Activated CD4-positive, alpha-beta T cell treated with anti-CD3 and anti-CD28 coated beads for 1 hour (primary cell): ENCODE measurements around the gene ZNF385D.

Experiments used
- DNase-seq: peaks from one replicate; pipeline ENCODE4 v3.0.0-alpha.2; 2020

The ZNF385D gene, protein sequence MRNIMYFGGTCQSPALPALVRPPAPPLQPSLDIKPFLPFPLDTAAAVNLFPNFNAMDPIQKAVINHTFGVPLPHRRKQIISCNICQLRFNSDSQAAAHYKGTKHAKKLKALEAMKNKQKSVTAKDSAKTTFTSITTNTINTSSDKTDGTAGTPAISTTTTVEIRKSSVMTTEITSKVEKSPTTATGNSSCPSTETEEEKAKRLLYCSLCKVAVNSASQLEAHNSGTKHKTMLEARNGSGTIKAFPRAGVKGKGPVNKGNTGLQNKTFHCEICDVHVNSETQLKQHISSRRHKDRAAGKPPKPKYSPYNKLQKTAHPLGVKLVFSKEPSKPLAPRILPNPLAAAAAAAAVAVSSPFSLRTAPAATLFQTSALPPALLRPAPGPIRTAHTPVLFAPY

DNA sequence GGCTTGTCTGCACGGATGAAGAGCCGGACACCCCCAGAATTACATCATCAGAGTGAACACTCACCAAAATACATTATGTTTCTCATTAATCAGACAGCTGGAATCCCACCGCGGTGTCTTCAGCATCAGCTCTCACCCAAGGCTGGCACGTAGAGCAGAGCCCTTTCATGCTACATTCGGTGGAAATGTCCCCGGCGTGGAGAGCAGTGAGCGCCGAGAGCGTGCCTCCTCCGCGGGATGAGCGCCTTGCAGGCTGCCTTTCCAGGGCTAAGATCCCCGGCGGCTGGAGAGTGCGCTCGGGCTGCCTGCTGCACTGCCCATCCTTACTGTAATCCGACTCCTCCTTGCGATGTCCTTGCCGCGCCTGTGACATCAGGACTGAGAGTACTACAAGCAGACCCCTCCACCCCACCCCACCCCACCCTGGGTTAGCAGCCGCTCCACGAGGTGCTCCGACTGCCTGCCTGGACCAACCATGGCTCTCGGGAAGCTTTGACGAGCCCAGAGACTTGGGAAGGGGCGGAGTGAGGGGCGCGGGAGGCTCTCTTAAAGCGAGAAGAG, at the start of gene ZNF385D:
ZNF385D (minus strand) TSS at position 380 of the 561 bp plus-strand sequence; CDS start at position 86, 294 bp downstream.
- DNase-seq, result no peak

DNA sequence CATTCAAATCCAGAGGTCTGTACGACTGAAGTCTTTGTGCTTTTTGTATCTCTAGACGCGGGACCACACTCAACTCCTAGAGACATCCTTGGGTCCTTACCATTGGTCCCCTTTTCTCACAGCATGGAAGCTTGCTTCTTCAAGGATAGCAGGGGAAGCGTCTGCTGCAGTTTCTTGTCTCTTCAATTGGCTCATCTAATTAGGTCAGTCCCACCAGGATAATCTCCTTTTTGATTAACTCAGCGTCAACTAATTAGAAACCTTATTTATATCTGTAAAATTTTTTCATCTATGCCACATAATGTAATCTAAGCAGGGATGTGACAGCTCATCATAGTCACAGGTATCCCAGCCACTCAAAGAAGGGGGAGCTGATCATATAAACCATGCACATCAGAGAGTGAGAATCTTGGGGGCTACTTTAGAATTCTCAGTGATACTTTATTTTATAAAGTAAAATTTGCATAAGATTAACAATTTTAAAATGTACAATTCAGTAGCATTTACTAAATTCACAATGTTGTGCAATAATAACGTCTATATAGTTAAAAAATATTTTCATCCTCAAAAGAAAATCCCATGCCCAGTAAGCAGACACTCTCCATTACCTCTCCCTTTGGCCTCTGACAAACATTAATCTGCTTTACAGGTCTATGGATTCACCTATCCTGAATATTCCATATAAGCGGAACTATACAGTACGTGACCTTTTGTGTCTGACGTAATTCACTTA, 47.5 kb upstream of the ZNF385D start:
- DNase-seq, result no peak

DNA sequence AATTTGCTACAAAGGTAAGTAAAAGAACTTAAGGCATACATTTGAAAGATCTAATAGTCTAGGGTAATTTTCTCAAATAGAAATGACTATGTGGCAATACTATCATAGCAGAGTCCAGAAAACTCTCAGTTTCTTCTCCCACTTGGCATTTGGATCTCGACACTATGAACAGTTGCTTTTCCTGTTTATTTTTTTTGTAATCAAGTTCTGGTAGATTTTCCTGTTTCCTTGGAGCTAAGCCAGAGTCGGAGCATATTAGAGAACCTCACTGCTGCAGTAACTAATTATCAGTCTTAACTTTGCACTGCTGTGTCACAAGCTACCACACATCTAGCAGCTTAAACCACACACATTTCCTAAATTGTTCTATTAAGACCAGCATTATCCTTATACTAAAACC, 44.9 kb upstream of the ZNF385D start:
- no peak for DNase-seq

DNA sequence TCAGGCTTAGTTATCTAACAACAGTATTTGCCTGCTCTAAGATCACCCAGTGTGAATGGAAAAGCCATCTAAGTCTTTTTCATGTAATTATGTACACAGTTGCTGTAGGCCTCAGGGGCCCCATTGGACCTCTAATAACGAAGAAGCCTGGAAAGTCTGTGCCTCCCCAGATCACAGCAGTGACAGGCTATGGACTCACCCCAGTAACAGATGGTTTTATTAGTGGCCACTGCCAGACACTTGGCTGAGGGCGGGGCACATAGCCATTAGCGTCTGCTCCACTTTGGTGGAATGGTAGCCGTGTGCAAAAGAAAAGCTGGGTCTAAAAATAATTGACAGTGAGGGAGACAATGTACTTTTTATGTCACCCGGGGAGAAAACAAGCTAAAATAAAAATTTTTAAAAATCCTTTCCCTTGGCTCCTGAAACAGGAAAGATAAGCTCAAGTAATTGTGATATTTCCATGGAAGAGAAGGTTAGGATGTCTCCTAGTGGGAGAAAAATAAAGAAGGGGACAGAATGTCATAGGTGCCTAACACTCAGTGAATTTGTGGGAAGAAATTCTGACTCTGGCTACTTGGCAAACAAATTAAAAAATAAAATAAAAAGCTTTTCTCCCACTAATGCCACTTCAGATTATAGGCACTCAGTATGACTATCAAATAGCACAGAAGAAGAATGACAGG, 44.3 kb upstream of the ZNF385D start:
- no peak for DNase-seq

DNA sequence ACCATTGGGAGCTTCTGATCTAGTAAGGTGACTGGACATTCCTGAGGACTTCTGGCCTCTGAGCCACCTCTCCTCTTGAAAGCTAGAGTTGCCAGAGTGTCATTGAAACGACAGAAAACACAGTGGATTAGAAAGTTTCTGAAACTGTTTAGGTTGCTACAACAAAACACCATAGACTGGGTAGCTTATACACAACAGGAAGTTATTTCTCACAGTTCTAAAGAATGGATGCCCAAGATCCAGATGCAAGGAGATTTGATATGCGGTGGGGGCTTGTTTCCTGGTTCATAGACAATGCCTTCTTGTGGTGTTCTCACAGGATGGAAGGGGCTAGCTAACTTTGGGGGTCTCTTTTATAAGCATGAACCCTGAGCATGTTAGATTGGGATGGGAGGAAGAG, 43.3 kb upstream of the ZNF385D start:
- no peak for DNase-seq

DNA sequence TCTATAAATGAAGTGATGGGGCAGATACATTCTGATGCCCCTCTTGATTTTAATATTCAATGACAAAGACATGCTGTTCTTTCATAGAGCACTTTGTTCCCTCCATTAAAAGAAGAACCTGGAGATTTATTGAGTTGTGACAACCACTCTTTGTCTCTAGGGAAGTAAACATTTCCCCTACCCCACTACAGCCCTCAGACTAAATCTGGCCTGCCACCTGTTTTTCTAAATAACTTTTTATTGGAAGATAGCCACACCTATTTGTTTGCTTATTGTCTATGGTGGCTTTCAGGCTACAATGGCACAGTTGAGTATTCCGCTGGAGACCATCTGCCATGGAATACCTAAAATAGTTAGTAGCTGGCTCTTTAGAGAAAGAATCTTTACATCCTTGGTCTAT, 41.2 kb upstream of the ZNF385D start:
- no peak for DNase-seq

DNA sequence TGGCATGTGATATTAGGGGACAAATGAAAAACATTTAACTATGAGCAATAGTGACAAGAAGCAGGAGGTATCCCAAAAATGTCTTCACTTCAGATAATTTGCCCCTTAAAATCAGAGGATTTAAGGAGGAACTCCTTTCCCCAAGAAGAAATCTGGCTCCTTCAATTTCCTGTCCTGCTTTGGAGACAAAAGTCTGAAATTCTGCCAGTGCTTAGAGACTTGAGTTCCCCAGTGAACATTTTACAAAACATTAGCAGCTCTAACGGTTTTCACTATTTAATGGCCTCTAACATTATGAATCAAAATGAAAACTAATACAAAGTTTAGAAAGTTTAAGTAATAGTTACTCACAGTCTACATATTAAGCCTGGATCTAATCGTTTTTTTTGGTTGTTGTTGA, 40.3 kb upstream of the ZNF385D start:
- DNase-seq, result no peak

DNA sequence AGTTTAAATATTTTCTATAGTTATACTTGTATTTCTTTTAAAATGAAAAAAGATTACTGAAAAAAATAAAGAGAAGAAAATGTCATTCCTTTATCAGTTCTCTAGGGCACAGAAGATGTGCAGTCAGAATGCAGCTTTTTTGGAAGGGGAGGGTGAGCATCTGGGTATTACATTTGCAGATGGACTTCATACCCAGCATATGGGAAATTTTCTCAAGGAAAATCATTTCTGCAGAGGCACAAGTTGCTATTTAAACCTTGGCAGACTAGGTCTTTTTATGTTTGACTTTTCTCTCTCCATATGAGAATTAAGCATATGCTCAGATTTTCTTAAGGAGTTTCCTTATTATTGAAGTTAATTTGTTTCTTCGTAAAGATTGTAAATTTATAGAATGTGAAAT, 39.5 kb upstream of the ZNF385D start:
- DNase-seq, result no peak

DNA sequence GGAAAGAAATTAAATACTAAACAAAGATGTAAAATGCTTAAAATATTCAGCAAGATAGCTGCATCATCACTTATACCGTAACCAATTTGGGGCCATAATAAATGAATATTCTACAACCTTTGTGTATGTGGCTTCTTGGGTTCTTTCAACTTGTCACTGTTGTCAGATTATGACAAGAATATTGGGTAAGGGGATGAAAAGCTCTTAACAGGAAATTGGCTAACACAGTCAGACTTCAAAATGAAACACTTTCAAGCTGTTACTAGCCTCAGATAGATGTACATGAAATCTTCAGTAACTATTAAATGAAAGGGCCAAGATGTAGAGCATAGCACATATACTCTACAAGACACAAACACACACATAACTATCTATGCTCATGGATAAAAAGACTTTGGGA, 38.7 kb upstream of the ZNF385D start:
- DNase-seq, result no peak

DNA sequence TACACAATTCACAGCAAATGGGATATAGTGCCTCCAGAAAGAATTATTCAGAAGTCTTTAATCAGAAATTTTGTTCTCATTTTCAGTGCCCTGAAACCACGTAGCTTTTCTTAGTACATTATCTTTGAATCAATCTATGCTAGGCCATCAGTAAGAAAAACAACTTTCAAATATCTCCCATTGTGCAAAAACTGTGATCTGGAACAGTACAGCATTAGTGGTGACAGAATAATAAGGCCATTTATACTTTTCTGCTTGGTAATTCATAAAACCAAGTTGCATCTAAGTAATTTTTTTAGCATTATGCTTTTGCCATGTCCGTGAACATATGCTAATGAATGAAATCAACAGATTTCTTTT, 35.4 kb upstream of the ZNF385D start:
- no peak for DNase-seq

DNA sequence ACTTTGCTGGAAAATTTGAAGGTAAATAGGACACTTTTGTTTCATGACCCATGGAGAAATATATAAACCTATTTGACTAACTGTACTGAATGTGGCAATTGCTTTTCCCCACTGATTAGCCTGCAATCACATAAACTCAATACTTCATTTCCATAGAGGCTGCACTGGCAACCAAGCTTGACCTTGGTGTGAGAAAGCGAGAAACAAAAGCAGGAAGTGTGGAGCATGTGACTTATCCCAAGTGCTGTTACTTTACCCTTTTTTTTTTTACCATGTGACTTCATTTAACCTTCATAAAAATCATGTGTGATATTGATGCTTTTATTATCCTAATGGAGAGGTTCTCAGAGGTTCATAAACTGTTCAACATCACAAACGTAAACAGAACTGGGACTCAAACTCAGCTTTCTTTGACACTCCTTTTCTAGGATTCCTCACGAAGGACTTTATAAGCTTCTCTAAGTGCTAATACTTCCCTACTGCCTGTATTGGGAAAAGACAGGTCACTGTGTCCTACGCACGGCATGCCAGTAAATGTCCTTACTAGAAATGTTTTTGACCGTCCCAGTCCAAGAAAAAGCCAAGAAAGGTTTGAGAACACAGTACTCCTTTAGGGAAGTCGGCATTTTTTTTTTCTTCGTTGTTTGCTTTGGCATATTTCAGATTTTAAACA, 34.9 kb upstream of the ZNF385D start:
- no peak for DNase-seq

DNA sequence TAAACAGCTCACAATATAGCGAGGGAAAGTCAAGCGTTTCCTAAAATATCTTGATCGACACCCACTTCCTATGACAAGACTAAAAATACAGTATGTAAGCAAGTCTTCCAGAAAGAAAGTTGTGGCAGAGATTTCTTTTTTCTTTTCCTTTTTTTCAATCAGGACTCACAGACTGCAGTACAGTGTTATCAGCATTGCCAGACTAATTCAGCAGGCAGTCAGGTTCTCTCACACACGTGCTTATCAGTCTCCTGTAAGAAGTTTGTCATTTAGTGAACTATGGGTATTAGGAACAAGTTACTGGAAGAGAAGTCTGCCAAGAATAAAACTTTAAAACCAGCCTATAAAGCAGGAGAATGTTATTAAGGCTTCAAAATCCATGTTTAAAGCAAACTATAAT, 32.8 kb upstream of the ZNF385D start:
- no peak for DNase-seq

DNA sequence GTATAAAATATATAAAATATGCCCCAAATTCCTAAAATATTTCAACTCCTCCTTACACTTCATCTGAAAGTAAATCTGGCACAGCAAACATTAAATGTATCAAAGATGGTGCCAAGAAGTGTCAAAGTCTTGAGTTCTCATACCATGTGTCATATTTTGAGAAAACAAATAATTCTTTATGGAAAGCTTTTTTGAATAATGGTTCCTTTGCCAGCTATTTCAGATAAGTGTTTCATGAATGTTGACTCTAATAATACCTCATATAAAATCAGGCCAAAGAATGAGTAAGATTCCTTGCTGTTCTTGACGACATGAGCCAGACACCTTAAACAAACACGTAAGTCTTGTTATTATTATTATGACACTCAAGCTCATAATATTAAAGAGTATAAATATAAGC, 30.3 kb upstream of the ZNF385D start:
- no peak for DNase-seq

DNA sequence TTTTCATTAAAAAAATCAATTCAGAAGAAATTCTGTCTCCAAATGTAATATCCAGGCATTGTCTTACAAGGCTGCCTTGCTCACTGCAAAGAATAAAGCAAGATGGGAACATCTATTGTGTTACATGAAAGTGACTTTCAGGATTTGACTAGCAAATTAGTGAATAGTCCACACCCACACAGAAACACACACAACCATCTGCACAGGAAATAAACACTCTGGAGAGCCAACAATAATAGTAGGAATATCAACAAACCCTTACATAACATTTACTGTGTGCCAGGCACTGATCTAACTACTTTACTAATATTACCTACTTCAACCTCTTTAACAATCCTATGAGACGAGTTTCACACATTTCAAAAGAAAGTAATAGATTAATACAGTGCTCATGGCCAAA, 28.9 kb upstream of the ZNF385D start:
- no peak for DNase-seq

DNA sequence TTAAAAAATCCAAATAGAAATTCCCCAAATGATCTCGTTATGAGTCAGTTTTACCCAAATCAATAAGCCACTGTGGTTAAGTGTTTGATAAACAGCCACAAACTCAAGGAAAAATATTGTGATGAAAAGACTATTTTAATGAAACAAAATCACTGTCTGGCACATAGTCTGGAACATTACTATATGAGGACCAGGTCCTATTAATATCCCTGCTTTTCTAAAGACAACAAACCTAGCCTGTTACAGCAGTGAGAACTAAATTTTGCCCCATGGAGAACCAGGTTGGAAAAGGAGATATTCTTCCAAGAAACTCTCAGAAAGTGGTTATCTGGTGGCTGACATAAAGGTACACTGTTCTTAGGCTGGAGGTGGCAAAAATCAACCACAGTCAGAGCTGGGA, 27.7 kb upstream of the ZNF385D start:
- no peak for DNase-seq

DNA sequence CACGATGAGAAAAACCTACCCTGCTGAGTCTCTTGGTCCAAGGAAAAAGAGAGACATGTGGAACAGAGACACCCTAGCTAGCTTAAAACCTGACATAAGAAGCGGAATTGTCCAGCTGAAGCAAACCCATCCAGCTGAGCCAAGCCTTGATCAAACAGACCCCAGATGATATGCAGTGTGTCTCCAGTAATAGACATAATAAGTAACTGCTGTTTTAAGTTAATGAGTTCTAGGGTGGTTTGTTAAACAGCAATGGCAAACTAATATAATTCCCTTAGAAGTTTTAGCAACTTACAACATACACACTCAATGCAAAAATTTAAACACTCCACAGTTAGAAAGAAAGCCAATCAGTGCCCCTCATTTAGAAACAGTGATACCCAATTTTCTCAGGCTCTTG, 26.8 kb upstream of the ZNF385D start:
- no peak for DNase-seq

DNA sequence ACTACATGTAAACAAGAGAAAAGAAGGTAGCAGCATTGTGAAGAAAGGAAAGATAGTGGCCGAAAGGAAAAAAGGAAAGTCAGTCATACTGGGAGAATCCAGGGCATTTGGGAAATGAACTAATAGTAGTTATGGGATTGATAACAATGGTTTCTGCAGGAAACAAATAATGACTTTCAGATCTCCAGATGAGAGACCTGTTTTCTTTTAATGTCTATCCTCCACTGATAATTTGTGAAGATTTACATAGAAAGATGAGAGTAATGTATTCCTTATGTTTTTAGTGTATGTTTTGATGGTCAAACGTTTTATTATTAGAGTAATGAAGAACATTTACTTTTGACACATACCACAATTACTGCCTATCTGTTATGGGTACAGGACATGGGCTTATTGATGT, 15.0 kb upstream of the ZNF385D start:
- DNase-seq, result no peak

DNA sequence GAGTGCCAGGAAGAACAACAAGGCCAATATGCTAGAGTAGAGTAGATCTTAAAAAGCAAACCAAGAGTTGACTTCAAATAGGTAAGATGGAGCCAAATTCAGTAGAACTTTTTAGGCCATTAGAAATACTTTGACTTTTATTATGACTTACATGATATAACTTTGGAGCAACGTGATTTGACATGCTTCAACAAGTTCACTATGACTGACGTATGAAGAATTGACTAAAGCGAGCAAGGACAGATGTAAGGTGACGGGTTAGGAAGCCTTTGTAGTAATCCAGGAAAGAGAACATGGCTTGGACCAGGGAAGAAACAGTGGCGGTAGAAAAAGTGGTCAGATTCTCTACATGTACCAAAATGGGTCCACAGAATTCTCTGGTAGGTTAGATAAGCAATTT, 4.9 kb upstream of the ZNF385D start:
- no peak for DNase-seq

DNA sequence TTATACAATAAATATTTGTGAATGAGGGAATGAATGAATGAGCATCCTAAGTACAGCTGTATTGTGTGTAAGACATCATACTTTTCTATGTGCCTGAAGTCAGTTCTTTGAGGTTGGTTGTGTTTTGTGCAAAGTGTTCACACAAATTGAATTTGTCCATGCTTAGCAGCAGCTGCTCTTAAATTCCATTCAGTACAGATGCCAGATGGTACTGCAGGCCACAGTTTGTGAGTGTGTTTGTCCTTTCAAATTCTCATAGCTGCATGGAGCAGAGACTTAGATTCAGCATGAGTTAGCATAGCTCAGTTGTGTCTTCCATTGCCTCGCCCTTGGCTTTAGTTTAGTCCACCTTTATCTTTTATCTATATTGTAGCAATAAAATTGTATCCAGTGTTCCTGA, 3.8 kb upstream of the ZNF385D start:
- DNase-seq, result no peak

DNA sequence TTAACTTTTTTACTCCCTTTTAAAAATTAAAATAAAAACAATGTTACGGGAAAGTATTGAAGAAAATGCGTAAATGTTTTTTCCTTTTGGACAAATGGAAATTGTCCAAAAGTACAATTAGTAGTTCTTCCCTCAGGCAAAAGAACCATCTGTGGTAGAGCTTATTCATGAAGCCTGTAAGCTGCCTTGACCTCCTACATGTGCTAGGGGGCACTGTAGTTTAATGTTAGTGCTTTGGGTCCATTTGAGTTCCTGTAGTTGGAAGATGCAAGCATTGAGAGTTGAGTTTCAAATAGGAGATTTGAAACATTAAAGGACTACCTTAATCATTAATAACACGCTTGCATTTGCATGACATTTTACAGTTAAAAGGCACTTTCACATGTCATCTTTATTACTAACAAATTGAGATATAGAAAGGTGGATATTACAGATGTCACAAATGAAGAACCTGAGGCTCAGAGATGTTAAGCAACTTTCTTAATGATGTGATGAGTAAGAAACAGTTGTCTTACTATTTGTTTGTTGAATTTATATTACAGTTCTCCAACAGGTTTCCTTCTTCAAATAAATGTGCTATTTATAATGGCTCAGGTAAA, 1.8 kb upstream of the ZNF385D start:
- DNase-seq, result no peak

DNA sequence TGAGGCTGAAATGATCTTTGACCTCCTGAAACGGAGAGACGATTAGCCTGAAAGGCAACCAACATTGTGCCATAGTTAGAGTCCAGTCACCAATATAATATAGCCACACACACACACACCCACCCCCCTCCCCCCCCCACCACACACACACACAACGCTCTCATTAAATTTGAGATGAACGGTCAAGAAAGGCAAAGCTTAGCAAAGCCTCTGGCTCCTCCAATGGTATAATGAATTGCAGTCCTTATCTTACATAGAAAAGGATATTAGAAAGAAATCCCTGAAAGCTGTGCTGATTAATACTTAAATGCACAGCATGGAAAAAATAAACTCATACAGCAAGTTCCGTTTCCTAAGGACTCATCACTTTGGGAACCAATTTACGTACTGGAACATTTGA, 876 bp upstream of the ZNF385D start:
- no peak for DNase-seq

DNA sequence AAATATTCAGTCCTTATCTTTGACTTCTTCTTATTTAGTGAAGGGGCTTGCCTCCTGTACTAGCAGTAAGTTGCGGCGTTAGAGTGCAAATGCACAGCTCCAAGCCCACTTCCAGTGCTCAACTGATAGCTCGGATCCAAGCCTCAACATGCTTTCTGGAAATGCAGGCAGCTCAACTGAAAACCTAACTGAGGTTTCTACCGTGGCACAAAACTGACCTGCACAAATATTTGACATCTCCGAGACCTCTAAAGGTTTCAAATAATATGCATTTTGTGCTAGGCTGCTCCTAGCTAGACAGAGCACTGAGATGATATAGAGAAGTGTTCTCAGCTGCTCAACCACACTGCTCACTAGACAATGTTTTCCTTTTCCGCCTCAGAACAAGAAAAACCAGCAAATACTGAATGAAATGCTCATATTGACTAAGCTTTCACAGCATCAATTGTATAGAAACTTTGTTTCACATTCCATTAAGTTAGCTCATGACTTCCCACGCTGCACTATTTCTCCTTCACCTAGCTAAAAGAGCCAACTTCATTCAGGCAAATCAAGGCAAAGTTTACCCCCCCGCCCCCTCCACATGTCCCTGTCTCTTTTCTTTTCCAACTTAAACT, 822 bp downstream of the ZNF385D start:
- no peak for DNase-seq
